Endothelial cell of umbilical vein (primary cell): ENCODE data around the gene BHLHE23. TPM values are rescaled to one million over a fixed set of nuclear protein-coding genes. Genes with fewer than 3 reads are reported as not detected.

Source experiments
- BruUV-seq: library from RNA; stranded (reverse); fragments of 400-500 nt; replicated peaks from 2 replicates; lab custom pipeline; 2021; lab: Mats Ljungman, UMichigan
- CTCF ChIA-PET: fragments of 300-600, 350-600 bp; sonication (Branson Sonifier 250); formaldehyde crosslinking; loops from one replicate; lab custom pipeline; 2021; ENCODE audit warnings: antibody characterized with exemption, inconsistent platforms; lab: Charles Lee
- POLR2A ChIA-PET: fragments of 300-600, 350-600 bp; sonication (Branson Sonifier 250); formaldehyde crosslinking; loops from one replicate; lab custom pipeline; 2021; ENCODE audit warnings: antibody characterized with exemption, inconsistent platforms; lab: Charles Lee
- DNase-seq: peaks from one replicate; pipeline ENCODE4 v3.0.0-alpha.2; 2011; ENCODE audit warnings: low read depth, low spot score
- FAIRE-seq: peaks from 2 replicates; lab custom pipeline; 2011; peaks lifted over from hg19 to GRCh38; lab: Jason Lieb, UNC
- H2AFZ ChIP-seq: 2 replicates; pipeline ENCODE4 v1.6.0; 2012; ENCODE audit warnings: low read depth, low read length, control low read depth, inconsistent platforms
- H3K27ac ChIP-seq: 2 replicates; pipeline ENCODE4 v1.5.1; 2011; ENCODE audit warnings: low read depth, mild to moderate bottlenecking, control low read depth, low read length, moderate library complexity; ENCODE audit not compliant: insufficient read depth
- H3K27me3 ChIP-seq, 2 experiments: 2 replicates each; pipeline versions ENCODE4 v1.6.0 to v1.6.1; 2011; ENCODE audit warnings: low read length in 2 of 2, mixed read lengths in 1 of 2; ENCODE audit not compliant: control insufficient read depth in 2 of 2, insufficient read depth in 2 of 2
- H3K36me3 ChIP-seq, 2 experiments: 2 replicates in 1 of 2; 3 replicates in 1 of 2; pipeline ENCODE4 v1.5.1; 2011; ENCODE audit warnings: low read length in 2 of 2, mild to moderate bottlenecking in 1 of 2, moderate library complexity in 1 of 2; ENCODE audit not compliant: control insufficient read depth in 2 of 2, insufficient read depth in 2 of 2; ENCODE audit errors: extremely low read depth in 1 of 2
- H3K4me1 ChIP-seq: 3 replicates; pipeline ENCODE4 v1.5.1; 2011; ENCODE audit warnings: mild to moderate bottlenecking, low read length; ENCODE audit not compliant: control insufficient read depth, insufficient read depth; ENCODE audit errors: extremely low read depth
- H3K4me2 ChIP-seq: 2 replicates; pipeline ENCODE4 v1.6.1; 2011; ENCODE audit warnings: low read length, control low read depth, mixed read lengths; ENCODE audit not compliant: insufficient read depth
- H3K4me3 ChIP-seq, 3 experiments: fragments of 200-600 bp in 1 of 3; sonication (generic), shearing (Covaris generic) in 1 of 3; replicated peaks in 1 of 3; 2 replicates each; pipeline ENCODE4 v1.5.1; 2011 to 2016; ENCODE audit warnings: control low read depth in 3 of 3, low read length in 3 of 3, mild to moderate bottlenecking in 2 of 3, inconsistent platforms in 1 of 3, low read depth in 1 of 3, moderate library complexity in 1 of 3; ENCODE audit not compliant: insufficient read depth in 1 of 3
- H3K79me2 ChIP-seq: 2 replicates; pipeline ENCODE4 v1.6.0; 2012; ENCODE audit warnings: low read length, inconsistent platforms; ENCODE audit not compliant: control insufficient read depth, insufficient read depth
- H3K9ac ChIP-seq: replicated peaks from 2 replicates; pipeline ENCODE3; 2011; ENCODE audit warnings: low read length, control low read depth; ENCODE audit not compliant: insufficient read depth; ENCODE audit errors: extremely low read depth
- H3K9me1 ChIP-seq: replicated peaks from 3 replicates; pipeline ENCODE4 v1.6.0; 2011; ENCODE audit warnings: mild to moderate bottlenecking, low read length; ENCODE audit not compliant: control insufficient read depth, insufficient read depth; ENCODE audit errors: extremely low read depth
- H3K9me3 ChIP-seq: replicated peaks from 2 replicates; pipeline ENCODE4 v1.5.1; 2012; ENCODE audit warnings: low read length, inconsistent platforms; ENCODE audit not compliant: control insufficient read depth, insufficient read depth
- H4K20me1 ChIP-seq: replicated peaks from 2 replicates; pipeline ENCODE3; 2011; ENCODE audit warnings: mild to moderate bottlenecking, low read length; ENCODE audit not compliant: control insufficient read depth, insufficient read depth; ENCODE audit errors: extremely low read depth
- CTCF ChIP-seq, 2 donors: IDR thresholded peaks; 1 replicate in 1 of 2; 2 replicates in 1 of 2; pipeline ENCODE4 v1.5.1; 2011; ENCODE audit warnings: low read length in 2 of 2, mild to moderate bottlenecking in 2 of 2, moderate library complexity in 2 of 2, control low read depth in 1 of 2, inconsistent platforms in 1 of 2, low read depth in 1 of 2; ENCODE audit not compliant: insufficient read depth in 1 of 2; ENCODE audit errors: extremely low read depth in 1 of 2
- EZH2 ChIP-seq: IDR thresholded peaks from 2 replicates; pipeline ENCODE4 v1.6.1; 2012; ENCODE audit warnings: borderline replicate concordance, low read depth, mild to moderate bottlenecking, moderate library complexity, low read length, inconsistent platforms; ENCODE audit not compliant: severe bottlenecking
- FOS ChIP-seq: IDR thresholded peaks from 2 replicates; pipeline ENCODE4 v1.6.1; 2011; ENCODE audit warnings: mild to moderate bottlenecking, low read length, moderate library complexity, borderline replicate concordance; ENCODE audit not compliant: insufficient read depth
- JUN ChIP-seq: IDR thresholded peaks from 2 replicates; pipeline ENCODE4 v1.6.1; 2011; ENCODE audit warnings: borderline replicate concordance, low read depth; ENCODE audit not compliant: insufficient read length, insufficient read depth
- MAX ChIP-seq: IDR thresholded peaks from 2 replicates; pipeline ENCODE4 v1.6.1; 2011; ENCODE audit not compliant: insufficient read depth, insufficient read length
- MYC ChIP-seq: IDR thresholded peaks from one replicate; pipeline ENCODE4 v1.6.1; 2011; ENCODE audit warnings: mild to moderate bottlenecking, low read depth, low read length
- POLR2A ChIP-seq: IDR thresholded peaks from 2 replicates; pipeline ENCODE4 v1.6.1; 2012; ENCODE audit warnings: low read depth, mild to moderate bottlenecking, control low read depth, low read length
- POLR2AphosphoS5 ChIP-seq: IDR thresholded peaks from 2 replicates; pipeline ENCODE4 v1.6.1; 2012; ENCODE audit warnings: low read depth, mild to moderate bottlenecking, control low read depth, low read length, moderate library complexity; ENCODE audit not compliant: insufficient read depth
- dilution Hi-C: fragments of 300-500 bp; cut with MboI; formaldehyde crosslinking; loops from one replicate; pipeline ENCODE4 v1.15.0; 2019; ENCODE audit warnings: low sequenced_read_pairs; ENCODE audit not compliant: extremely low pct_ligation_motif_present
- intact Hi-C: fragments of 100-400 bp; cut with micrococcal nuclease; formaldehyde crosslinking; loops from one replicate; pipeline ENCODE4 v1.10.0; 2022
- polyA plus RNA-seq, 4 experiments: library from polyadenylated mRNA; depleted of rRNA in 3 of 4; stranded (reverse) in 3 of 4; unstranded in 1 of 4; fragments of >200 nt; gene quantifications; 2 replicates each; pipeline versions ENCODE4 v1.2.1 to v1.2.3, GENCODE V29; 2011 to 2012; ENCODE audit warnings: missing spikeins in 1 of 4
- total RNA-seq: library from RNA; stranded (reverse); gene quantifications from 2 replicates; pipeline ENCODE4 v1.2.3, GENCODE V29; 2021

Gene BHLHE23
- total and polyA plus RNA-seq, 2 donors (not counting 3 experiments of a cell fraction or from before 2014, with no cell fraction given): not detected

- intact Hi-C loops: no loop called here
- CTCF ChIA-PET: interaction anchor here (1.2 to 2.0 kb wide), 2 partner anchors 14 to 30 kb away, joined by 3 to 12 read pairs; no protein-coding TSS in a partner anchor
- no TSS peak for BruUV-seq
Measured at GRCh38 chr20:62979310-62979709, 27.5 kb downstream of the BHLHE23 start.

More at GRCh38 chr20:62979310-62979709, 27.5 kb downstream of the BHLHE23 start:
- no peak for TF ChIP-seq FOS
- no peak for TF ChIP-seq POLR2AphosphoS5
- TF ChIP-seq POLR2A: no peak
- no peak for TF ChIP-seq MAX
- TF ChIP-seq MYC: no peak
- TF ChIP-seq EZH2: no peak
- TF ChIP-seq CTCF (IDR thresholded peaks at IDR 0.05; ENCODE audit: extremely low read depth in 1 of 2, insufficient read depth in 1 of 2, low read depth in 1 of 2, low read length in 2 of 2): no peak
- TF ChIP-seq JUN: no peak
- H3K79me2 ChIP-seq: no peaks in the 10 kb centered on the region
- H3K4me3 ChIP-seq: no peak overlapping the region
- no peaks in the 10 kb centered on the region for H4K20me1 ChIP-seq
- POLR2A ChIA-PET: no interaction called here
- H2AFZ ChIP-seq: no peak overlapping the region
- no peaks in the 10 kb centered on the region for H3K9me3 ChIP-seq
- H3K9ac ChIP-seq: no peak overlapping the region
- no peaks in the 10 kb centered on the region for H3K4me1 ChIP-seq
- peaks cover 32 to 34% of the 10 kb centered on the region in 2 experiments for H3K27me3 ChIP-seq
- no peak overlapping the region for H3K27ac ChIP-seq
- no peak for FAIRE-seq
- dilution Hi-C loops: no loop called here
- no peaks in the 10 kb centered on the region for H3K9me1 ChIP-seq
- no peaks in the 10 kb centered on the region for H3K36me3 ChIP-seq
- H3K4me2 ChIP-seq: no peak overlapping the region
- DNase-seq: no peak
